Loucy (cell line): Measurements from ENCODE around the gene HSD11B2.

Source experiments
- H2AFZ ChIP-seq: fragments of 200-600 bp; sonication (generic); 2 replicates; pipeline ENCODE4 v1.6.0; 2016; ENCODE audit warnings: antibody characterized with exemption, mild to moderate bottlenecking, low read length, moderate library complexity
- H3F3A ChIP-seq: fragments of 200-600 bp; 2 replicates; pipeline ENCODE4 v1.6.0; 2016; ENCODE audit warnings: antibody characterized with exemption, low read depth, mild to moderate bottlenecking
- H3K27me3 ChIP-seq: fragments of 200-600 bp; sonication (generic); 2 replicates; pipeline ENCODE4 v1.6.1; 2014; ENCODE audit warnings: low read length, mild to moderate bottlenecking; ENCODE audit not compliant: insufficient read depth, poor library complexity, severe bottlenecking
- H3K36me3 ChIP-seq: fragments of 200-600 bp; sonication (generic); 2 replicates; pipeline ENCODE4 v1.6.1; 2016; ENCODE audit warnings: low read length; ENCODE audit not compliant: insufficient read depth
- H3K4me1 ChIP-seq: fragments of 200-600 bp; sonication (generic); 2 replicates; pipeline ENCODE4 v1.5.1; 2014; ENCODE audit warnings: low read length, mild to moderate bottlenecking; ENCODE audit not compliant: insufficient read depth, poor library complexity, severe bottlenecking
- H3K4me2 ChIP-seq: fragments of 200-600 bp; sonication (generic); 2 replicates; pipeline ENCODE4 v1.6.0; 2014; ENCODE audit warnings: antibody characterized with exemption, low read length, low read depth, mild to moderate bottlenecking; ENCODE audit not compliant: poor library complexity, severe bottlenecking
- H3K4me3 ChIP-seq: fragments of 200-600 bp; sonication (generic); 2 replicates; pipeline ENCODE4 v1.5.1; 2014; ENCODE audit warnings: low read length, mild to moderate bottlenecking, mixed read lengths; ENCODE audit not compliant: poor library complexity, severe bottlenecking
- H3K79me2 ChIP-seq: fragments of 200-600 bp; sonication (generic); 2 replicates; pipeline ENCODE4 v1.6.1; 2014; ENCODE audit warnings: low read length; ENCODE audit not compliant: insufficient read depth
- H3K9ac ChIP-seq: fragments of 200-600 bp; sonication (generic); 2 replicates; pipeline ENCODE4 v1.6.0; 2014; ENCODE audit warnings: mild to moderate bottlenecking, low read depth, low read length, moderate library complexity; ENCODE audit not compliant: poor library complexity, severe bottlenecking
- H3K9me2 ChIP-seq: fragments of 200-600 bp; sonication (generic); replicated peaks from 2 replicates; pipeline ENCODE4 v1.6.1; 2016; ENCODE audit warnings: low read depth, low read length, mixed read lengths
- H3K9me3 ChIP-seq: fragments of 200-600 bp; sonication (generic); 2 replicates; pipeline ENCODE4 v1.6.1; 2014; ENCODE audit warnings: mild to moderate bottlenecking, antibody characterized with exemption, low read length, low read depth; ENCODE audit not compliant: insufficient read depth
- H4K20me1 ChIP-seq: fragments of 200-600 bp; sonication (generic); 2 replicates; pipeline ENCODE4 v1.6.0; 2014; ENCODE audit warnings: antibody characterized with exemption, low read length, mild to moderate bottlenecking; ENCODE audit not compliant: insufficient read depth, poor library complexity, severe bottlenecking
- CTCF ChIP-seq: fragments of 200-600 bp; sonication (generic); conservative IDR thresholded peaks from 2 replicates; pipeline ENCODE4 v1.5.1; 2014; ENCODE audit warnings: mild to moderate bottlenecking, antibody characterized with exemption, low read length
- EZH2phosphoT487 ChIP-seq: fragments of 200-600 bp; IDR thresholded peaks from 2 replicates; pipeline ENCODE4 v1.6.1; 2018; ENCODE audit warnings: antibody characterized with exemption, mild to moderate bottlenecking, moderate library complexity, borderline replicate concordance

Gene HSD11B2

GRCh38 chr16:67433131-67433719, 2.3 kb downstream of the HSD11B2 start:
- H3F3A ChIP-seq, result no peaks in the 10 kb centered on the region
- H3K4me2 ChIP-seq, result no peak overlapping the region
- no peak overlapping the region for H3K4me3 ChIP-seq
- H3K27me3 ChIP-seq, result no peaks in the 10 kb centered on the region
- no peaks in the 10 kb centered on the region for H3K4me1 ChIP-seq
- H3K79me2 ChIP-seq, result no peaks in the 10 kb centered on the region
- no peaks in the 10 kb centered on the region for H3K9me3 ChIP-seq
- H3K9me2 ChIP-seq, result no peaks in the 10 kb centered on the region
- no peak overlapping the region; the same call in 1 of the 2 replicates for H2AFZ ChIP-seq
- H3K36me3 ChIP-seq, result peaks cover under 1% of the 10 kb centered on the region; the same call in 1 of the 2 replicates
- TF ChIP-seq EZH2phosphoT487 (no peak), CTCF (no peak)
- no peaks in the 10 kb centered on the region for H4K20me1 ChIP-seq
- no peak overlapping the region for H3K9ac ChIP-seq

- Histone ChIP-seq H3K4me1 (no peaks in the 10 kb centered on the region), H3F3A (no peaks in the 10 kb centered on the region), H3K4me2 (no peak overlapping the region), H3K9ac (no peak overlapping the region), H3K27me3 (no peaks in the 10 kb centered on the region), H2AFZ (no peak overlapping the region), H3K9me2 (no peaks in the 10 kb centered on the region), H3K4me3 (no peak overlapping the region), H4K20me1 (no peaks in the 10 kb centered on the region), H3K36me3 (peaks cover 12% of the 10 kb centered on the region; the same call in 1 of the 2 replicates), H3K9me3 (no peaks in the 10 kb centered on the region), H3K79me2 (no peaks in the 10 kb centered on the region)
- no peak for TF ChIP-seq CTCF
- no peak for TF ChIP-seq EZH2phosphoT487
Observed at GRCh38 chr16:67435758-67436164, 4.8 kb downstream of the HSD11B2 start.

- Histone ChIP-seq H3K9me3 (no peaks in the 10 kb centered on the region), H4K20me1 (no peaks in the 10 kb centered on the region), H3K4me3 (no peak overlapping the region), H3K9me2 (no peaks in the 10 kb centered on the region), H3F3A (no peaks in the 10 kb centered on the region), H3K9ac (no peak overlapping the region), H3K4me1 (no peaks in the 10 kb centered on the region), H2AFZ (no peak overlapping the region), H3K79me2 (no peaks in the 10 kb centered on the region), H3K36me3 (peaks cover 12% of the 10 kb centered on the region; the same call in 1 of the 2 replicates), H3K27me3 (no peaks in the 10 kb centered on the region), H3K4me2 (no peak overlapping the region)
- TF ChIP-seq CTCF (no peak), EZH2phosphoT487 (no peak)
Observed at GRCh38 chr16:67436640-67437193, 5.8 kb downstream of the HSD11B2 start.
